Parathyroid adenoma (tissue), 2 donors: ENCODE data around the gene VBP1.

Source experiments
- H2AFZ ChIP-seq: fragments of 300-600 bp; sonication (generic); one replicate; pipeline ENCODE4 v1.7.0; 2017; ENCODE audit warnings: antibody characterized with exemption, mild to moderate bottlenecking
- H3K27ac ChIP-seq: fragments of 300-600 bp; sonication (generic); one replicate; pipeline ENCODE4 v1.7.0; 2017
- H3K27me3 ChIP-seq: fragments of 300-600 bp; sonication (generic); one replicate; pipeline ENCODE4 v1.7.0; 2017; ENCODE audit warnings: low read length; ENCODE audit not compliant: control insufficient read depth, insufficient read depth
- H3K36me3 ChIP-seq: fragments of 300-600 bp; sonication (generic); one replicate; pipeline ENCODE4 v1.7.0; 2017; ENCODE audit warnings: low read length; ENCODE audit not compliant: control insufficient read depth, insufficient read depth
- H3K4me1 ChIP-seq: fragments of 300-600 bp; sonication (generic); one replicate; pipeline ENCODE4 v1.7.0; 2017; ENCODE audit warnings: control low read depth
- H3K4me2 ChIP-seq: fragments of 300-600 bp; sonication (generic); one replicate; pipeline ENCODE4 v1.7.0; 2017; ENCODE audit warnings: low read length
- H3K4me3 ChIP-seq: fragments of 300-600 bp; sonication (generic); one replicate; pipeline ENCODE4 v1.7.0; 2017; ENCODE audit warnings: low read depth, low read length
- H3K79me2 ChIP-seq: fragments of 300-600 bp; sonication (generic); one replicate; pipeline ENCODE4 v1.7.0; 2017; ENCODE audit warnings: control low read depth
- H3K9ac ChIP-seq: fragments of 300-600 bp; sonication (generic); one replicate; pipeline ENCODE4 v1.7.0; 2017; ENCODE audit warnings: mild to moderate bottlenecking
- H3K9me3 ChIP-seq: fragments of 300-600 bp; sonication (generic); one replicate; pipeline ENCODE4 v1.7.0; 2017; ENCODE audit warnings: low read length; ENCODE audit not compliant: control insufficient read depth
- TF ChIP-seq, protein P1 (sequence below): fragments of 300-600 bp; sonication (generic); IDR thresholded peaks from one replicate; pipeline ENCODE4 v1.7.0; 2017; ENCODE audit warnings: antibody characterized with exemption, mild to moderate bottlenecking
- donor health status: primary hyperparathyroidism.

VBP1 gene

DNA sequence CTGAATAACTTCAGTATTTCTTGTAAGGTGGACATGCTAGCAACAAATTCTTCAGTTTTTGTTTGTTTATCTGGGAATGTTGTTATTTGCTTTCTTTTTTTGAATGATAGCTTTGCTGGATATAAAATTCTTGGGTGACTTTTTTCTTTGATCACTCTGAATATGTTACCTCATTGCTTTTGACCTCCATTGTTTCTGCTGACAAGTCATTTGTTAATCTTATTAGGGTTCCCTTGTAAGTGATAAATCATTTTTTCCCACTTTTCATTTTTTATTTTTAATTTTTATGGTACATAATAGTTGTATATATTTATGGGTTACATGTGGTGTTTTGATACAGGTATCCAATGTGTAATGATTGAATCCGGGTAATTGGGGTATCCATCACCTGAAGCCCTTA, 54.7 kb downstream of the VBP1 start:
- Histone ChIP-seq H3K79me2 (no peaks in the 10 kb centered on the region), H3K4me1 (no peaks in the 10 kb centered on the region), H3K4me2 (no peak overlapping the region), H3K36me3 (no peaks in the 10 kb centered on the region), H3K27me3 (no peaks in the 10 kb centered on the region), H3K9me3 (no peaks in the 10 kb centered on the region), H2AFZ (no peak overlapping the region), H3K27ac (no peak overlapping the region), H3K9ac (no peak overlapping the region), H3K4me3 (no peak overlapping the region)
- TF ChIP-seq, protein P1, sequence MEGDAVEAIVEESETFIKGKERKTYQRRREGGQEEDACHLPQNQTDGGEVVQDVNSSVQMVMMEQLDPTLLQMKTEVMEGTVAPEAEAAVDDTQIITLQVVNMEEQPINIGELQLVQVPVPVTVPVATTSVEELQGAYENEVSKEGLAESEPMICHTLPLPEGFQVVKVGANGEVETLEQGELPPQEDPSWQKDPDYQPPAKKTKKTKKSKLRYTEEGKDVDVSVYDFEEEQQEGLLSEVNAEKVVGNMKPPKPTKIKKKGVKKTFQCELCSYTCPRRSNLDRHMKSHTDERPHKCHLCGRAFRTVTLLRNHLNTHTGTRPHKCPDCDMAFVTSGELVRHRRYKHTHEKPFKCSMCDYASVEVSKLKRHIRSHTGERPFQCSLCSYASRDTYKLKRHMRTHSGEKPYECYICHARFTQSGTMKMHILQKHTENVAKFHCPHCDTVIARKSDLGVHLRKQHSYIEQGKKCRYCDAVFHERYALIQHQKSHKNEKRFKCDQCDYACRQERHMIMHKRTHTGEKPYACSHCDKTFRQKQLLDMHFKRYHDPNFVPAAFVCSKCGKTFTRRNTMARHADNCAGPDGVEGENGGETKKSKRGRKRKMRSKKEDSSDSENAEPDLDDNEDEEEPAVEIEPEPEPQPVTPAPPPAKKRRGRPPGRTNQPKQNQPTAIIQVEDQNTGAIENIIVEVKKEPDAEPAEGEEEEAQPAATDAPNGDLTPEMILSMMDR, result no peak

GRCh38 chrX:155279873-155280272, 63.6 kb downstream of the VBP1 start:
- Histone ChIP-seq H3K4me3 (no peak overlapping the region), H3K36me3 (no peaks in the 10 kb centered on the region), H2AFZ (no peak overlapping the region), H3K79me2 (no peaks in the 10 kb centered on the region), H3K27ac (no peak overlapping the region), H3K9ac (no peak overlapping the region), H3K9me3 (no peaks in the 10 kb centered on the region), H3K4me1 (no peaks in the 10 kb centered on the region), H3K27me3 (no peaks in the 10 kb centered on the region), H3K4me2 (no peak overlapping the region)
- TF ChIP-seq, protein P1, result no peak
